IPS-11a (cell line): ENCODE data around the gene MICB.
"Not testable (repeated sequence)": the region's sequence is repeated elsewhere in the genome, so short reads cannot be mapped to it uniquely, and the experiment has no call there.

Source experiments
- H3K4me3 ChIP-seq: one replicate; pipeline ENCODE4 v1.5.1; 2013; ENCODE audit warnings: low read depth, low read length, control low read depth

MICB gene

GRCh38 chr6:31498748-31499147 is 803 bp downstream of the MICB start:
- peak overlapping the region; percentile 39 for H3K4me3 ChIP-seq

GRCh38 chr6:31499648-31500047 is 1.7 kb downstream of the MICB start:
- not testable (repeated sequence) for H3K4me3 ChIP-seq

GRCh38 chr6:31502586-31502985 is 4.6 kb downstream of the MICB start:
- H3K4me3 ChIP-seq = no peak overlapping the region

- not testable (repeated sequence) for H3K4me3 ChIP-seq
Observed at GRCh38 chr6:31509036-31509435, 11.1 kb downstream of the MICB start.

- H3K4me3 ChIP-seq = no peak overlapping the region
Observed at GRCh38 chr6:31510007-31510406, 12.1 kb downstream of the MICB start.

GRCh38 chr6:31513456-31514165 is 15.7 kb downstream of the MICB start:
- no peak overlapping the region for H3K4me3 ChIP-seq

GRCh38 chr6:31521835-31522234 is 23.9 kb downstream of the MICB start:
- H3K4me3 ChIP-seq = no peak overlapping the region

- H3K4me3 ChIP-seq = no peak overlapping the region
Observed at GRCh38 chr6:31525553-31525931, 27.6 kb downstream of the MICB start.

- no peak overlapping the region for H3K4me3 ChIP-seq
Observed at GRCh38 chr6:31525932-31526591, 28.1 kb downstream of the MICB start.

- H3K4me3 ChIP-seq = no peak overlapping the region
Observed at GRCh38 chr6:31528307-31528777, 30.4 kb downstream of the MICB start.

GRCh38 chr6:31528821-31529328 is 30.9 kb downstream of the MICB start, which contains the start of gene MCCD1:
Gene MCCD1 (plus strand): TSS chr6:31528962. CDS start chr6:31529015, 53 bp downstream.
- no peak within 1 kb of the TSS for H3K4me3 ChIP-seq

GRCh38 chr6:31529329-31530150 is 31.6 kb downstream of the MICB start:
- no peak overlapping the region for H3K4me3 ChIP-seq

- H3K4me3 ChIP-seq = no peak overlapping the region
Observed at GRCh38 chr6:31530659-31531058, 32.7 kb downstream of the MICB start.

GRCh38 chr6:31531162-31531561 is 33.2 kb downstream of the MICB start:
- no peak overlapping the region for H3K4me3 ChIP-seq

- H3K4me3 ChIP-seq = no peak overlapping the region
Observed at GRCh38 chr6:31531771-31532643, 34.1 kb downstream of the MICB start.

- H3K4me3 ChIP-seq = no peak overlapping the region
Observed at GRCh38 chr6:31532644-31533454, 34.9 kb downstream of the MICB start.

- H3K4me3 ChIP-seq = no peak overlapping the region
Observed at GRCh38 chr6:31533455-31533841, 35.5 kb downstream of the MICB start.

- H3K4me3 ChIP-seq = no peak overlapping the region
Observed at GRCh38 chr6:31534011-31534410, 36.1 kb downstream of the MICB start.

GRCh38 chr6:31534521-31535040 is 36.6 kb downstream of the MICB start:
- H3K4me3 ChIP-seq = no peak overlapping the region
